Measurements from ENCODE around the gene ATXN7L2. TPM values are rescaled to one million over a fixed set of nuclear protein-coding genes. Genes with fewer than 3 reads are reported as not detected.
A peak's percentile ranks its signal among the peaks of the same experiment; 100 is the strongest.

Gene ATXN7L2
- total RNA-seq, 1 donor from 2014 or later = 5.5 TPM

DNA sequence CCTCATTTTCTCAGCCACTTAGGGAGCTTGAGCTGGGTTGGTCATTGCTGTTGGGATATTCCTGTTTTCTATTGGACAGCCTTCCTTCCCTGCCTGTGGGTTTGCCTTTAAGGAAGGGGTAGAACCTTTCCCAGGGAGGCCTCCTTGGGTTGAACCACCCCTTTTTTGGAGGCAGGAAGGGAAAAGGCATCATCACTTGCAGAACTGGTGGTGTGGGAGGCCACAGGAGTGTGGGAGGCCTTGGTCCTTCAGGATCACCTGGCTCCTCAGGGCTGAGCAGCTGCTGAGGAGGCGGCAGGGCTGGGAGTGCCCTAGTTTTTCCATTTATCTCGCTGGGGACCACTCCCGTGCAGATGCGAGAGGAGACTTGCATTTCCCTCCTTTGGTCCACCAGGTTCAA lies 9.5 kb downstream of the ATXN7L2 start:
- no peaks in the 10 kb centered on the region for H3K9me3 ChIP-seq (ENCODE audit: insufficient read depth, low read depth, low read length)
- TF ChIP-seq CTCF (IDR thresholded peaks at IDR 0.05; ENCODE audit: insufficient read depth, low read depth, low read length) (no peak), EZH2 (IDR thresholded peaks at IDR 0.05; ENCODE audit: insufficient read depth, low read length) (no peak)
- H3K9ac ChIP-seq (ENCODE audit: low read length) = peak overlapping the region; percentile 77
- H3K27ac ChIP-seq (ENCODE audit: low read depth, low read length) = no peak overlapping the region
- no peak for DNase-seq (ENCODE audit: low read depth)
- Mint-ChIP-seq H3K27me3 (ENCODE audit: low read depth, unreplicated experiment) (no peaks in the 10 kb centered on the region), H3K27ac (ENCODE audit: unreplicated experiment) (no peak overlapping the region), H3K4me1 (ENCODE audit: low read depth, unreplicated experiment) (peaks cover 17% of the 10 kb centered on the region), H3K36me3 (ENCODE audit: low read depth, unreplicated experiment) (peaks cover 15% of the 10 kb centered on the region), H3K4me3 (ENCODE audit: unreplicated experiment) (peak overlapping the region; percentile 97), H3K9me3 (ENCODE audit: unreplicated experiment) (no peaks in the 10 kb centered on the region)
- peaks cover 12% of the 10 kb centered on the region for H3K79me2 ChIP-seq (ENCODE audit: insufficient read depth, low read length)
- peaks cover 11% of the 10 kb centered on the region for H4K20me1 ChIP-seq (ENCODE audit: insufficient read depth, low read length)
- peaks cover 4% of the 10 kb centered on the region for H3K4me1 ChIP-seq (ENCODE audit: insufficient read depth, low read length)
- no peaks in the 10 kb centered on the region for H3K27me3 ChIP-seq (ENCODE audit: insufficient read depth, low read length)
- no peaks in the 10 kb centered on the region for H3K36me3 ChIP-seq (ENCODE audit: insufficient read depth, low read length)
- H3K4me3 ChIP-seq (ENCODE audit: insufficient read depth, low read depth, low read length) = no peak overlapping the region
- peak overlapping the region; percentile 96 for H2AFZ ChIP-seq (ENCODE audit: low read depth, low read length)
- H3K4me2 ChIP-seq (ENCODE audit: low read length) = peak overlapping the region; percentile 77
- no peak for FAIRE-seq

GRCh38 chr1:109493805-109494539 lies 10.3 kb downstream of the ATXN7L2 start, which contains the start of gene CYB561D1:
Gene CYB561D1, plus strand, starts transcription at chr1:109494094. Its CDS starts 46 bp downstream, at chr1:109494140.
- Histone ChIP-seq H3K27ac (ENCODE audit: low read depth, low read length) (peak within 1 kb of the TSS; percentile 49), H3K4me1 (ENCODE audit: insufficient read depth, low read length) (peaks cover 4% of the 10 kb centered on the region), H3K79me2 (ENCODE audit: insufficient read depth, low read length) (peaks cover 12% of the 10 kb centered on the region), H3K36me3 (ENCODE audit: insufficient read depth, low read length) (no peaks in the 10 kb centered on the region), H3K27me3 (ENCODE audit: insufficient read depth, low read length) (no peaks in the 10 kb centered on the region), H3K4me2 (ENCODE audit: low read length) (peak within 1 kb of the TSS; percentile 77), H3K9ac (ENCODE audit: low read length) (peak within 1 kb of the TSS; percentile 77), H3K9me3 (ENCODE audit: insufficient read depth, low read depth, low read length) (no peaks in the 10 kb centered on the region), H3K4me3 (ENCODE audit: insufficient read depth, low read depth, low read length) (peak within 1 kb of the TSS; percentile 93), H2AFZ (ENCODE audit: low read depth, low read length) (peak within 1 kb of the TSS; percentile 96), H4K20me1 (ENCODE audit: insufficient read depth, low read length) (peaks cover 17% of the 10 kb centered on the region)
- DNase-seq (ENCODE audit: low read depth) (peak; percentile 53), FAIRE-seq (no peak)
- TF ChIP-seq CTCF (IDR thresholded peaks at IDR 0.05; ENCODE audit: insufficient read depth, low read depth, low read length) = peak; percentile 75
- TF ChIP-seq EZH2 (IDR thresholded peaks at IDR 0.05; ENCODE audit: insufficient read depth, low read length) = no peak
- H3K4me3 Mint-ChIP-seq (ENCODE audit: unreplicated experiment) = peak within 1 kb of the TSS; percentile 97
- peak within 1 kb of the TSS; percentile 66 for H3K27ac Mint-ChIP-seq (ENCODE audit: unreplicated experiment)
- H3K9me3 Mint-ChIP-seq (ENCODE audit: unreplicated experiment) = no peaks in the 10 kb centered on the region
- H3K4me1 Mint-ChIP-seq (ENCODE audit: low read depth, unreplicated experiment) = peaks cover 22% of the 10 kb centered on the region
- no peaks in the 10 kb centered on the region for H3K27me3 Mint-ChIP-seq (ENCODE audit: low read depth, unreplicated experiment)
- H3K36me3 Mint-ChIP-seq (ENCODE audit: low read depth, unreplicated experiment) = peaks cover 15% of the 10 kb centered on the region

GRCh38 chr1:109495738-109496137 lies 12.0 kb downstream of the ATXN7L2 start:
- no peak overlapping the region for H3K9ac ChIP-seq (ENCODE audit: low read length)
- no peaks in the 10 kb centered on the region for H3K9me3 Mint-ChIP-seq (ENCODE audit: unreplicated experiment)
- TF ChIP-seq EZH2 (IDR thresholded peaks at IDR 0.05; ENCODE audit: insufficient read depth, low read length) (no peak), CTCF (IDR thresholded peaks at IDR 0.05; ENCODE audit: insufficient read depth, low read depth, low read length) (no peak)
- no peak overlapping the region for H3K27ac ChIP-seq (ENCODE audit: low read depth, low read length)
- H3K4me3 Mint-ChIP-seq (ENCODE audit: unreplicated experiment) = peak overlapping the region; percentile 67
- H4K20me1 ChIP-seq (ENCODE audit: insufficient read depth, low read length) = peaks cover 30% of the 10 kb centered on the region
- no peaks in the 10 kb centered on the region for H3K9me3 ChIP-seq (ENCODE audit: insufficient read depth, low read depth, low read length)
- no peaks in the 10 kb centered on the region for H3K27me3 ChIP-seq (ENCODE audit: insufficient read depth, low read length)
- peaks cover 12% of the 10 kb centered on the region for H3K79me2 ChIP-seq (ENCODE audit: insufficient read depth, low read length)
- H3K4me2 ChIP-seq (ENCODE audit: low read length) = no peak overlapping the region
- no peak overlapping the region for H2AFZ ChIP-seq (ENCODE audit: low read depth, low read length)
- no peak overlapping the region for H3K4me3 ChIP-seq (ENCODE audit: insufficient read depth, low read depth, low read length)
- no peaks in the 10 kb centered on the region for H3K27me3 Mint-ChIP-seq (ENCODE audit: low read depth, unreplicated experiment)
- H3K36me3 Mint-ChIP-seq (ENCODE audit: low read depth, unreplicated experiment) = peaks cover 9% of the 10 kb centered on the region
- DNase-seq (ENCODE audit: low read depth) (no peak), FAIRE-seq (no peak)
- peaks cover 40% of the 10 kb centered on the region for H3K4me1 Mint-ChIP-seq (ENCODE audit: low read depth, unreplicated experiment)
- peaks cover 14% of the 10 kb centered on the region for H3K4me1 ChIP-seq (ENCODE audit: insufficient read depth, low read length)
- H3K36me3 ChIP-seq (ENCODE audit: insufficient read depth, low read length) = no peaks in the 10 kb centered on the region
- peak overlapping the region; percentile 58 for H3K27ac Mint-ChIP-seq (ENCODE audit: unreplicated experiment)
